Lower leg skin (tissue), 3 donors: ENCODE data around the gene ABL2.

Source experiments
- CTCF ChIP-seq, 3 donors: fragments of 450-650 bp; IDR thresholded peaks; one replicate each; pipeline ENCODE4 v1.5.1; 2016; ENCODE audit warnings: antibody characterized with exemption in 3 of 3, mild to moderate bottlenecking in 3 of 3, moderate library complexity in 2 of 3
- POLR2A ChIP-seq, 2 donors: fragments of 450-650 bp; IDR thresholded peaks; one replicate each; pipeline ENCODE4 v1.6.1; 2016 to 2017; ENCODE audit warnings: antibody characterized with exemption in 2 of 2, mild to moderate bottlenecking in 1 of 2, moderate library complexity in 1 of 2

DNA sequence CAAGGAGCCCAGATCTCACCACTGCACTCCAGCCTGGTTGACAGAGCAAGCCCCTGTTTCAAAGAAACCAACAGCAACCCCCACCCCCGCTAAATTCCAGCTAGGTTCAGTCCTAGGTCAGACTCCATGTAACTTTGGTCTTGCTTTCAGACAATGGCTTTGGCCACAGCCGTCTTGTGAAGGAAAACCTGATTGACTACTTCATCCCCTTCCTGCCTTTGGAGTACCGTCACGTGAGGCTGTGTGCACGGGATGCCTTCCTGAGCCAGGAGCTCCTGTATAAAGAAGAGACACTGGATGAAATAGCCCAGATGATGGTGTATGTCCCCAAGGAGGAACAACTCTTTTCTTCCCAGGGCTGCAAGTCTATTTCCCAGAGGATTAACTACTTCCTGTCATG is 134.7 kb downstream of the ABL2 start:
- TF ChIP-seq CTCF (IDR thresholded peaks at IDR 0.05) (no peak), POLR2A (IDR thresholded peaks at IDR 0.05) (no peak)
